NCI-H187 treated with DMSO at 0.1 percent for 48 hours (cell line): Measurements from ENCODE around the gene CYSLTR2.

ENCODE experiments used
- DNase-seq: peaks from one replicate; lab custom pipeline; 2025; lab: John Stamatoyannopoulos, UW

CYSLTR2 gene

GRCh38 chr13:48739386-48739964, 85.7 kb downstream of the CYSLTR2 start:
- no peak for DNase-seq

GRCh38 chr13:48741377-48741776, 87.6 kb downstream of the CYSLTR2 start:
- no peak for DNase-seq

GRCh38 chr13:48746821-48747220, 93.1 kb downstream of the CYSLTR2 start:
- no peak for DNase-seq

GRCh38 chr13:48748681-48749080, 95.0 kb downstream of the CYSLTR2 start:
- DNase-seq = no peak

GRCh38 chr13:48749144-48749543, 95.4 kb downstream of the CYSLTR2 start:
- DNase-seq = no peak

GRCh38 chr13:48749699-48750473, 96.2 kb downstream of the CYSLTR2 start:
- no peak for DNase-seq

GRCh38 chr13:48750588-48751383, 97.1 kb downstream of the CYSLTR2 start:
- DNase-seq = no peak

- DNase-seq = no peak
Measured at GRCh38 chr13:48760626-48761025, 106.9 kb downstream of the CYSLTR2 start.
